Naive B cell (primary cell): ENCODE data around the gene DNMT3L. TPM values are rescaled to one million over a fixed set of nuclear protein-coding genes. Genes with fewer than 3 reads are reported as not detected.
"Not testable (repeated sequence)": the region's sequence is repeated elsewhere in the genome, so short reads cannot be mapped to it uniquely, and the experiment has no call there.

Experiments
- ATAC-seq, 2 donors: fragments of 150-1000 bp; cut with Tn5 transposase; 2 replicates each; pipeline ENCODE4 v1.10.0; 2021; ENCODE audit warnings: low read depth in 2 of 2, mild to moderate bottlenecking in 2 of 2, moderate library complexity in 2 of 2
- DNase-seq: peaks from one replicate; pipeline ENCODE4 v3.0.0; 2022
- H3K27ac Mint-ChIP-seq, 6 donors: one replicate each; pipeline ENCODE4 v1.8.0; 2020 to 2022; ENCODE audit warnings: mild to moderate bottlenecking in 6 of 6, mixed read lengths in 6 of 6, moderate library complexity in 5 of 6, inconsistent platforms in 2 of 6
- H3K27me3 Mint-ChIP-seq, 3 donors: one replicate each; pipeline ENCODE4 v1.8.0; 2021 to 2022; ENCODE audit warnings: mixed read lengths in 3 of 3, mild to moderate bottlenecking in 1 of 3
- H3K36me3 Mint-ChIP-seq, 2 donors: one replicate each; pipeline ENCODE4 v1.8.0; 2020 to 2022; ENCODE audit warnings: mixed read lengths in 2 of 2, inconsistent platforms in 1 of 2, mild to moderate bottlenecking in 1 of 2
- H3K4me1 Mint-ChIP-seq, 3 donors: one replicate each; pipeline ENCODE4 v1.8.0; 2020 to 2022; ENCODE audit warnings: mixed read lengths in 3 of 3, inconsistent platforms in 1 of 3, mild to moderate bottlenecking in 1 of 3, moderate library complexity in 1 of 3
- H3K4me3 Mint-ChIP-seq, 8 donors: one replicate each; pipeline ENCODE4 v1.8.0; 2020 to 2022; ENCODE audit warnings: mild to moderate bottlenecking in 8 of 8, mixed read lengths in 8 of 8, moderate library complexity in 8 of 8, inconsistent platforms in 2 of 8
- H3K9me3 Mint-ChIP-seq, 7 donors: one replicate each; pipeline ENCODE4 v1.8.0; 2020 to 2022; ENCODE audit warnings: mixed read lengths in 7 of 7, mild to moderate bottlenecking in 5 of 7, inconsistent platforms in 2 of 7, moderate library complexity in 1 of 7
- polyA plus RNA-seq, 6 donors: library from polyadenylated mRNA; unstranded; fragments of 300-500 nt; fragmentation: Illumina TruSeq; gene quantifications; one replicate each; pipeline ENCODE4 v1.2.3, GENCODE V29; 2021; ENCODE audit warnings: low read depth in 6 of 6

DNMT3L gene
- not detected for polyA plus RNA-seq

DNA sequence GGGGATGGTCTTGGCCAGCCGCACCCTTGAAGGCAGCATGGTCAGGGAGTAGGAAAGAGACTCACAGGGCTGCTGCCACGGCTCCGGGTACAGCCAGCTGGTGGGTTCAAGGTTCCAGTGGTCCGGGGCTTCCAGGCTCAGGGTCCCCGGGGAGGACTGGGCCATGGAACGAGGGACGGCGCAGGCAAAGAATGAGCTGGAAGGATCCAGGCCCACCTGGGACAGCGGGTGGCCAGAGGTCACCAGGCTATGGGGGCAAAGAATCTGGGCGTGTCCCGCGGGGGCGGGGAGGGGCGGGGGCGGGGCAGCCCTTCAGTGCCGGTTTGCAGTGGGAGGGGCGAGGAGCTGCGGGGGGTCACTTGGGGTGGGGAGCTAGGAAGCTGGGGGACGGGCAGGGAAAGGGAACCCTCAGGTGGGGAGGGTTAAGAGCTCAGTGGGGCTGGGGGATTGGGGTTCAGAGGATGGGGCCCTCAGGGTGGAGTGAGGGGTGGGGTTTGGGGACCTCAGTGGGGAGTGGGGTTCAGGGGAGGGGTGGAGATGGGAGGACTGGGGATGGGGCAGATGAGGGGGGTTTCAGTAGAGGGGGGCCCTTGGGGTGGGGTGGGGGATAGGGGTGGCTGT lies at the start of gene DNMT3L:
DNMT3L (minus strand) TSS at position 223 of the 621 bp plus-strand sequence. CDS start 638 bp downstream, outside the sequence.
- no peak within 1 kb of the TSS for H3K27ac Mint-ChIP-seq

GRCh38 chr21:44310628-44311507 lies 49.2 kb upstream of the DNMT3L start:
- DNase-seq (no peak), ATAC-seq (peak; percentile 64 to 66)
- Mint-ChIP-seq H3K4me3 (no peak overlapping the region), H3K27ac (peak overlapping the region in 5 of 6 donors; percentile 11 to 86 (median 26)), H3K9me3 (no peaks in the 10 kb centered on the region), H3K27me3 (no peaks in the 10 kb centered on the region), H3K4me1 (peaks cover 9 to 26% (median 21%) of the 10 kb centered on the region in 3 donors), H3K36me3 (peaks cover 6 to 23% of the 10 kb centered on the region in 2 donors)

More for the DNA sequence above, at the start of gene DNMT3L:
- H3K4me3 Mint-ChIP-seq, result no peak within 1 kb of the TSS
- ATAC-seq (no peak), DNase-seq (no peak)
- H3K36me3 Mint-ChIP-seq, result no peaks in the 10 kb centered on the region
- H3K9me3 Mint-ChIP-seq, result no peaks in the 10 kb centered on the region
- no peaks in the 10 kb centered on the region for H3K4me1 Mint-ChIP-seq
- H3K27me3 Mint-ChIP-seq, result no peaks in the 10 kb centered on the region

- Mint-ChIP-seq H3K36me3 (peaks cover 6 to 23% of the 10 kb centered on the region in 2 donors), H3K9me3 (no peaks in the 10 kb centered on the region), H3K4me3 (peak overlapping the region in 2 of 8 donors; percentile 40 to 61), H3K27ac (peak overlapping the region in 4 of 6 donors; percentile 51 to 81 (median 80)), H3K27me3 (no peaks in the 10 kb centered on the region), H3K4me1 (peaks cover 33 to 55% (median 37%) of the 10 kb centered on the region in 3 donors)
- no peak for ATAC-seq
- no peak for DNase-seq
Observed at GRCh38 chr21:44306936-44307704, 45.4 kb upstream of the DNMT3L start.

DNA sequence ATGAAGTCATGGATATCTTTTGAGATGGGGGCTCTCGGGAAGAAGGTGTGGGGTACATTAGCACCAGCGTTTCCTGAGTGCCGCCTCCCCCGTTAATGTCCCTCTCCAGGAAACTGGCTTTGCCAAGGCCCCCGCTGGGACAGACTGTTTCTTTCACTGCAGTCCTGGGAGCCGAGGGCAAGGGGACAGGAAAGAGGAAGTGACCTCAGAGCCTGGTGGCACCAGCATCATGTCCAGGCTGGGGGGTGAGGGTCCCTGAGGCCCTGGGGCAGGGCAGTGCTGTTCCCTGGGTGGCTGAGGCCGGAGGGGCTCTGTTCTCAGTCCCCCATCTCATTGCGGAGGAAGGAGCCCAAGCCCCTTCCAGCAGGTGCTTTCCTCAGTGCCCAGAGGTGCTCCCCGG lies 44.0 kb upstream of the DNMT3L start:
- H3K27ac Mint-ChIP-seq, result peak overlapping the region in 1 of 6 donors; percentile 90
- no peak for DNase-seq
- no peak for ATAC-seq
- no peaks in the 10 kb centered on the region for H3K27me3 Mint-ChIP-seq
- H3K9me3 Mint-ChIP-seq, result no peaks in the 10 kb centered on the region
- H3K4me1 Mint-ChIP-seq, result peaks cover 44 to 62% (median 48%) of the 10 kb centered on the region in 3 donors
- H3K4me3 Mint-ChIP-seq, result no peak overlapping the region
- H3K36me3 Mint-ChIP-seq, result peaks cover 0 to 14% of the 10 kb centered on the region in 2 donors

DNA sequence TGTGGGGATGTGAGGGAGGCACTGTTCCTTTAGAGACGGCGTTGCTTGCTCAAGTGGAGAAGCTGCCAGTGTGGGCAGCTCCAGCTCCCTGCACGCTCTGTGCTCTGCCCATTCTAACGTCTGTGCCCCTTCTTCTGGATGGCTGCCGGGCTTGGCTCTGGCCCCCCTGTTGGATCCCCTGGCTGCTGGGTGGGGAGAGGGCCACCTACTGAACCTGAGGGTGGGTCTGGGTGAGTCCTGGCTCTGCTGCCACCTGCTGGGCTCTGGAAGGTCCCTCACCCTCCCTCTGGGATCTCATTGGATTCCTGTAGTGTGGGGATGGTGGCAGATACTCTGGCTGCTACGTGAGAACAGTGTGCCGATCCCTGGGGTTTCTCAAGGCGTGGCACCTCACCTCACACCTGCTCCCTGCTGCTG lies 43.2 kb upstream of the DNMT3L start:
- Mint-ChIP-seq H3K4me1 (peaks cover 44 to 64% (median 48%) of the 10 kb centered on the region in 3 donors), H3K27me3 (no peaks in the 10 kb centered on the region), H3K36me3 (peaks cover 0 to 12% of the 10 kb centered on the region in 2 donors), H3K27ac (peak overlapping the region in 5 of 6 donors; percentile 49 to 95 (median 90)), H3K4me3 (peak overlapping the region; percentile 20 to 72 (median 56)), H3K9me3 (no peaks in the 10 kb centered on the region)
- ATAC-seq (peak; percentile 57 to 59), DNase-seq (peak; percentile 53)

DNA sequence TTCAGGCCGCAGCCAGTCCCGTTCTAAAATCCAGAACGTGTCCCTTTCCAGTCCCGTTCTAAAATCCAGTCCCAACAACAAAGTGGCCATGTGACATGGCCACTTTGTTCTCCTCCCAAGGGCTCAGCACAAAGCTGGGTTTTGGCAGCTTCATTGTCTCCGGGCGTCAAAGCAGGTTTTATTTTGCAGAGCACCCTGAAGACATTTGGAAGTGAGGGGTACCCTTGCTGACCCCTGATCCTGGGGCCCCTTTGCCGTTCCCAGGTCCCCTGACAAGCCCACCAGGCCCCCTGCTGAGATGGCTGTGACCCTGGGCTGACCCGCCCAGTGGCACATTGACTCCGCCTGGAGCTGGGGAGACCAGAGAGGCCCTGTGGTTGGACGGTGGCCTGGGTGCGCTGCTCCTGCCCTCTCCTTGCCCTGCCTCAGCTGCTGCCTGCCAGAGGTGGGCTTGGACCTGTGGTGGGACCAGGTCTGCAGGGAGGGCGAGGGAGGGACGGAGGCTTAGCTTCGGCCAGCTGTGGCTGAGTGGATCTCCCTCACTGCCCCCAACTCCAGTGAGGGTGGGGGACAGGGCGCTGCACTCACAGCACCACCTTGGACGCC lies 42.4 kb upstream of the DNMT3L start:
- no peak for ATAC-seq

DNA sequence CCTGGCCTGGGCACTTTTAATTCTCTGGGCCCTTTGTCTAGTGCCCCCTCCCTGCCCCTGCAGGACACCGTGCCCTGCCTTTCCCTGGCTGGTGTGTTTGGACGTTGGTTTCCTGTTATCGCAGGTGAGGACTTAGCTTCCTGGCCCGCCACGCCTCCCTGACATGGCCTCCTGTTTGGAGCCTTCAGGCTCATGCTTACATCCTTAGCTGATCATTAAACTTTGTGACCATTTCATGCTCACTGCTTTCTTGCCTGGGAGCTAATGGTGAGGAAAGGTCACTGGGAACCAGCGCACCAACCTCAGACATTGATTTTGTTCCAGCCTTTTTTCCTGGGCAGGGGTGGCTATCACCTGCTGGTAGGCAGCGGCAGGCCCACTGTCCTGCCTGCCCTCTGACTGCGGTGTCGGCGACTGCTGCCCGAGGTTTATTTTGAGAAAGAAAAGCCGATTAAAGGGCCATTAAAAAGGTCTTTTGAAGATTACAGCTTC lies 41.8 kb upstream of the DNMT3L start:
- peaks cover 50 to 69% (median 56%) of the 10 kb centered on the region in 3 donors for H3K4me1 Mint-ChIP-seq
- peak overlapping the region; percentile 41 to 92 (median 86) for H3K4me3 Mint-ChIP-seq
- H3K9me3 Mint-ChIP-seq, result no peaks in the 10 kb centered on the region
- DNase-seq (no peak), ATAC-seq (no peak)
- peaks cover 0 to 12% of the 10 kb centered on the region in 2 donors for H3K36me3 Mint-ChIP-seq
- H3K27me3 Mint-ChIP-seq, result no peaks in the 10 kb centered on the region
- peak overlapping the region in 4 of 6 donors; percentile 91 to 96 (median 94) for H3K27ac Mint-ChIP-seq

More for the DNA sequence above, 42.4 kb upstream of the DNMT3L start:
- H3K9me3 Mint-ChIP-seq, result no peaks in the 10 kb centered on the region
- peaks cover 0 to 12% of the 10 kb centered on the region in 2 donors for H3K36me3 Mint-ChIP-seq
- peaks cover 47 to 68% (median 52%) of the 10 kb centered on the region in 3 donors for H3K4me1 Mint-ChIP-seq
- peak overlapping the region in 4 of 8 donors; percentile 72 to 92 (median 85) for H3K4me3 Mint-ChIP-seq
- no peak for DNase-seq
- H3K27me3 Mint-ChIP-seq, result no peaks in the 10 kb centered on the region
- peak overlapping the region in 5 of 6 donors; percentile 79 to 95 (median 93) for H3K27ac Mint-ChIP-seq

- not testable (repeated sequence) for H3K27me3 Mint-ChIP-seq, H3K9me3 Mint-ChIP-seq, DNase-seq, H3K36me3 Mint-ChIP-seq, ATAC-seq
- Mint-ChIP-seq H3K4me1 (peaks cover 48 to 71% (median 58%) of the 10 kb centered on the region in 3 donors), H3K27ac (peak overlapping the region; percentile 39 to 95 (median 92)), H3K4me3 (peak overlapping the region; percentile 79 to 92 (median 89))
Observed at GRCh38 chr21:44302573-44303401, 41.1 kb upstream of the DNMT3L start.

DNA sequence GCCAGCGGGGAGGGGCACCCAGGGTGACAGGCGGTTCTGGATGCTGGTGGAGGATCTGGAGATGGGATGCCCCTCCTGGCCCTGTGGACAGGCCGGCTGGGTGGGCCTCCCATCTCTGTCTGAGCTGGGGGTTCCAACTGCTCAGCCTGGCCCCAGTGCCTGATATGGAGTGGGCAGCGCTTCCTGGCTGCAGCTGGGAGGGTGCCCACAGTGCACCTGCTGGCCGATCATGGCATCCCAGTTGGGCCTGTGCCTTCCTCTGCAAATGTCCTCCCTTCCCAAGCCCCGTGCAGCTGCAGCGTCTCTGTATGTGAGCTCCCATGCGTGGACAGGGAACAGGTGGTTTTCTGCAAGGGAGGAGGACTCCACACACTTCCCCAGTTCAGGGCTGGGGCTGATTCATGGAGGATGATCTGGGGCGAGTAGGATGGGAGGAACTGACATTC lies 40.3 kb upstream of the DNMT3L start:
- Mint-ChIP-seq H3K27me3 (no peaks in the 10 kb centered on the region), H3K36me3 (peaks cover 0 to under 1% of the 10 kb centered on the region in 2 donors), H3K27ac (peak overlapping the region; percentile 80 to 95 (median 94)), H3K4me3 (peak overlapping the region; percentile 79 to 92 (median 89)), H3K4me1 (peaks cover 44 to 68% (median 61%) of the 10 kb centered on the region in 3 donors), H3K9me3 (no peaks in the 10 kb centered on the region)
- ATAC-seq (no peak), DNase-seq (no peak)

GRCh38 chr21:44301141-44301540 lies 39.4 kb upstream of the DNMT3L start:
- no peaks in the 10 kb centered on the region for H3K9me3 Mint-ChIP-seq
- peaks cover 44 to 70% (median 61%) of the 10 kb centered on the region in 3 donors for H3K4me1 Mint-ChIP-seq
- no peak for DNase-seq

GRCh38 chr21:44300262-44300959 lies 38.7 kb upstream of the DNMT3L start:
- peak overlapping the region; percentile 79 to 92 (median 85) for H3K4me3 Mint-ChIP-seq
- H3K9me3 Mint-ChIP-seq, result no peaks in the 10 kb centered on the region
- peak overlapping the region in 4 of 6 donors; percentile 86 to 95 (median 94) for H3K27ac Mint-ChIP-seq
- ATAC-seq, result peak; percentile 18 to 19
- no peaks in the 10 kb centered on the region for H3K36me3 Mint-ChIP-seq
- peaks cover 45 to 74% (median 65%) of the 10 kb centered on the region in 3 donors for H3K4me1 Mint-ChIP-seq
- peak; percentile 65 for DNase-seq
- no peaks in the 10 kb centered on the region for H3K27me3 Mint-ChIP-seq

More at GRCh38 chr21:44301141-44301540, 39.4 kb upstream of the DNMT3L start:
- Mint-ChIP-seq H3K27ac (peak overlapping the region; percentile 54 to 95 (median 90)), H3K27me3 (no peaks in the 10 kb centered on the region), H3K4me3 (peak overlapping the region; percentile 79 to 92 (median 85)), H3K36me3 (no peaks in the 10 kb centered on the region)
- ATAC-seq, result no peak
